ENCODE measurements around the gene CAMSAP1.

CAMSAP1 gene

GRCh38 chr9:135788576-135789300 is 118.6 kb downstream of the CAMSAP1 start:
- DNase-seq = no peak

GRCh38 chr9:135787776-135788575 is 119.4 kb downstream of the CAMSAP1 start:
- DNase-seq = no peak

DNA sequence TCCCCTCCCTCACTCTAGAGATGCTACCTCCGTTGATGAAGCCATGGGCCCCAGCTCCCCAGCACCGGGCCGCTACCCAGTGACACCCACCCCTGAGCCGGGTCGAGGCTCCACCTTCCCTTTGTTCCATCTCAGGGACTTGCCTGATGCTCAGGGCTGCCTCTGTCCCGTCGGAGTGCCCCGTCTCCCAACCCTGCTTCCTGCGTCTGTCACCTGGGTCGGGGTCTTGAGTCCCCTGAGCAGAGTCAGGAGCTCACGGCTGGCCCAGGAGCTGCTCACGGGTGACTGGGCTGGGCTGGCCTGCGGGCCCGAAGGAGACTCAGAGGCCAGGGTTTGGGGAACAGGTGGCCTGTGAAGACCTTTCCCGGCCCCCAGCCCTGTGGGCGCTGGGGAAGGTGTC is 120.0 kb downstream of the CAMSAP1 start:
- DNase-seq = no peak

GRCh38 chr9:135786146-135786690 is 121.1 kb downstream of the CAMSAP1 start:
- DNase-seq = no peak

DNA sequence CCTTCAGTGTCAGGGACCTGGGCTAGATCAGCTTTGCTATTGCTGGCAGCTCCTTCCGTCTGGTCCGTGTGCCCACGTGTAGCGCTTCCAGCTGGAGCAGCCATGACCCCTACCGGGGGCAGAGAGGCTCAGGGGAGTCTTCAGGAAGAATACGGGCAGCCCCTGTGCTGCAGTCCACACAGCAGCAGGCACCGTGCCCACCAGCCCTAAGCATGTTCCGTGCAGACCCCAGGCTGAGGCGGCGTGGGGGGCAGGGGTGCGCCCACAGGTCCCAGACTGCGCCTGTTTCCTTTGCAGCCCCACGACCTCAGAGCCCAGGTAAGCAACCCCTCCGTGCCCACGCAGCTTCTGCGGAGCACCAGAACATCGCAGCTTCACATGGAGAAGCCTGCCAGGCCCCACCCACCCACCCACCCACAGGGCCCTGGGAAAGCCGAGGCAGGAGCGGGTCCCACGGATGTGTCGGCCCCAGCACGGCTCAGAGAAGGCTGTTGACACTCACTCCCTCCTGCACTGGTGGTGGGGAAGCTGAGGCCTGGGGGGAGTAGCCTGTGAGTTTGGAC is 122.3 kb downstream of the CAMSAP1 start:
- no peak for DNase-seq

DNA sequence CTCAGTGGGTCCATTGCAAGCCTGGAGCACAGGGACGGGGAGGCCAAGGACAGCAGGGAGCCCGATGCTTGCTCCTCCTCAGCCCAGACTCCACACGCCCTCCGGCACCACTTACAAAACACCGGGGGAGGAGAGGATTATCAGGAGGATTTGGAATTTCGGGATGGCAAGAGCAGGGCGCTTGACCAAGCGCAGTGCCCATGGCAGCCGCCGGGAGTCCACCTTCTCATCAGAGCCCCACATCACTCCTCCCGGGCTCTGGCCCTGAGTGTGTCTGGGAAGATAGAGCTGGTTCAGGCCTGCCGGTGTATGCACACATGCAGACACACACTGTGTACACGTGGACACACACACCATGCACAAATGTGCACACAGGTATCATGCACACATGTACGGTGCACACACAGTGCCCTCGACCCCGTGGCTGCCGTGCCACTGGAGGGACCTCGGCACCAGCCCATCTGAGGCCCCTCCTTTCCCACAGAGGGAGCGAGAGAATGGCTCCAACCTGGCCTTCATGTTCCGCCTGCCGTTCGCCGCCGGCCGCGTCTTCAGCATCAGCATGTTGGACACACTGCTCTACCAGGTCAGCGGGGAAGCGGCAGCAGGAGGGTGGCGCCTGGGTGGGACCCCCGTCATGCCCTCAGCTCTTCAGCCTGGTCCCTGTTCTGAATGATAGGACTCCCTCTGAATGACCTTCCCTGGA is 123.7 kb downstream of the CAMSAP1 start:
- no peak for DNase-seq

GRCh38 chr9:135782946-135783345 is 124.4 kb downstream of the CAMSAP1 start:
- DNase-seq = no peak

DNA sequence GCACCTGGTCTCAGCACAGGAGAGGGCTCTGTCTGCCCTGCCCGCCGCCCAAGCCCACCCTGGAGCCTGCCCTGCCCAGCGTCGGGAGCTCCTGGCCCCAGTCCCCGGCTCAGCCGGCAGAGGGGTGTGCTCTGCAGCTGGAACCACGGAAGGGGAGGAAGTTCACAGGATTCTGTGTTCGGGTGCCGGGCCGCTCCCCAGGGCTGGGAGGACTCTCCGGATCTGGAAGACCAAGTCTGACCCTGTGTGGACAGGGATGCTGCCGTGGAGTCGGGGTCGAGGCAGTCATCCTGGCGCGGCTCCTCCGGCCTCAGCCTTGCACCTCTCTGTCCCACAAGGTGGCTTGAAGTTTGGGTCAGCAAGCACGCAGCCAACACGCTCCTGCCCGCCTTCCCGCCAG is 126.7 kb downstream of the CAMSAP1 start:
- DNase-seq = no peak

DNA sequence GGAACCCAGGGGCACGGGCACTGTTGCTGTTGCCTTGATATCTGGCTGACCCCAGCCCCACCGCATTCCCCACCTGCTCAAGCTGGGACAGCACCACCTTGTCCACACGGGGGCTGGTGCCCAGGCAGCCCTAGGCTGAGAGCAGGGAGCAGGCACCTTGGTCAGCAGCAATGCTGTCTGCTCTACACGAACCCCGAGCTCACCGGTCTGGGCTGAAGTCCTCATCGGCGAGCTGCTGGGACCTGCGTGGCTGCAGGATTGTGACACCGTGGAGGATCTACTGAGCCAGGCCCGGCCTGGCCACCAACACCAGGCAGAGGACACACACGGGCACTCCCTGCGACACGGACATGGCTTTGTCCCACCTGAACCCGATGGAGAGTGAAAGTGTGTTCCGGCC is 127.3 kb downstream of the CAMSAP1 start:
- DNase-seq = no peak

GRCh38 chr9:135779571-135779970 is 127.8 kb downstream of the CAMSAP1 start:
- DNase-seq = no peak

DNA sequence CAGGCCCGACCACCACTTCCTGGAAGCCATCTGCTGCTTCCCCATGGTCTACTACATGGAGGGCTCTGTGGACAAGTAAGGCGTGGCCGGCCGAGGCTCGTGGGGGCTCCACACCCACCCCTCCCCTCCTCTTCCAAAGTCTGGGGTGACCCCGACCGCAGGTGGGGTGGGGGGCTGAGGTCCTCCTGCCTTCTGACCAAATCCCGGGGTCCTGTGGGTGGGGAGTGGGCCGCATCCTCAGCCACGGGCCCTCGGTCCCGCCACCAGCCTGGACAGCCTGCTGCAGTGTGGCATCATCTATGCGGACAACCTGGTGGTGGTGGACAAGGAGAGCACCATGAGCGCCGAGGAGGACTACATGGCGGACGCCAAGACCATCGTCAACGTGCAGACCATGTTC is 128.9 kb downstream of the CAMSAP1 start:
- DNase-seq = no peak

GRCh38 chr9:135777623-135778177 is 129.6 kb downstream of the CAMSAP1 start:
- no peak for DNase-seq

- no peak for DNase-seq
These were observed 130.3 kb downstream of the CAMSAP1 start for GRCh38 chr9:135776893-135777622.

- DNase-seq = no peak
These were observed 131.4 kb downstream of the CAMSAP1 start for GRCh38 chr9:135775911-135776310.

DNA sequence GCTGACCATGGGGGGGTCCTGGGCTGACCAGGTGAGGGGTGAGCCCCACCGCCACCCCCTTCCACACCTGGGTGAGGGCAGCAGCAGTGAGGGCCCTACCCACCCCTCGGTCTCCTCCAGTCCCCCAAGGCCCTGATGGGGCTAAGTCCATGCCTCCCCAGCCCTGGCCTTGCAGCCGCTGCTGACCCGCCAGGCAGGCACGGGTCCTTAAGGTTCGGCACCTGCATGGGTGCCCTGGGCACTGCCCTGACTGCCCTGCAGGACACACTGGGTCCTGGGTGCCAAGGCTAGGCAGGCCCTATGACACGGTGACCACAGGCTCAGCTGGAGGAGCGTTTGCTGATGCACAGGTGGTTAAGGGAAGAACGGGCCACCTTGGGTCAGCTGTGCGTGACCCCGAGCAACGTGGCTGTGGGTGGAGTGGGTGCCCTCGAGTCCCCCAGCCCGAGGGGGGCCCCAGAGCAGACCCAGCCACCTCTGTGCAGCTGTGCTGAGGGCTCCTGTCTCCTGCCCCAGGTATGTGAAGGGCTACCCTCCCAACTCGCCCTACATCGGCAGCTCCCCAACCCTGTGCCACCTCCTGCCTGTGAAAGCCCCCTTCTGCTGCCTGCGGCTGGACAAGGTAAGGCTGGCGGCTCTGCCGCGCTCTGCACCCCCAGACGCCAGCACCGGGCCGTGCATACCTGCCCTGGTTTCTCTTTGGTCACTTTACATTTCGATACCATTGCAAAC is 132.4 kb downstream of the CAMSAP1 start:
- DNase-seq = no peak

GRCh38 chr9:135774239-135774747 is 133.1 kb downstream of the CAMSAP1 start:
- no peak for DNase-seq

GRCh38 chr9:135773530-135774238 is 133.7 kb downstream of the CAMSAP1 start:
- no peak for DNase-seq

- no peak for DNase-seq
These were observed 134.4 kb downstream of the CAMSAP1 start for GRCh38 chr9:135772702-135773493.

DNA sequence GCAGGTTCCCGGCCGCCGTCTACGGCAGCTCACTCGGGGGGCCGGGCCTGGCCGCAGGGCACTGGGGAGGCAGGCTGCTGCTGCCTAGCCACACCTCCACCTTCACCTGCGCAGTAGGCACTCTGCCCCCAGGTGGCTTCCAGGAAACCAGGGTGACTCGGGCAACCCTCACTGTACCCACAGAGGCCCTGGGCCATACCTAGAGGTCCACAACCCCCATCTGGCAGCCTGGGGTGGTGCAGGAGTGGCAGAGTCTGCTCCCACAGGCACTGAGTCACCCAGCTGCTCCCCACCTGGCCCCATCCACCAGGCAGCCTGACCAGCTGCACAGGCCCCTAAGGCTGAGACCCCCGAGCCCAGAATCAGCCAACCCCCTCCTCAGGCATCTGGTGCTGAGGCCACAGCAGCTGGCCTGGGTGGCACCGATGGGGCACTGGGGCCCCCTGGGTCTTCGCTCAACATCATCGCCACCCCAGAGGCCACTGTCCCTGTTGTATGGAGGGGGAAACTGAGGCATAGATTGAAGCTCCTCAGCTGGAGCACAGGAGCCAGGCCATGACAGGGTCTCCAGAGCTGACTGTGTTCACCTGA is 135.2 kb downstream of the CAMSAP1 start:
- DNase-seq = no peak
